GM23338 (cell line): ENCODE measurements around the gene PGAP3. TPM values are rescaled to one million over a fixed set of nuclear protein-coding genes. Genes with fewer than 3 reads are reported as not detected.

Experiments used
- ATAC-seq: fragments of 200-7000 bp; cut with Tn5 transposase; 3 replicates; pipeline ENCODE4 v1.9.1; 2020
- DNase-seq: peaks from one replicate; pipeline ENCODE4 v3.0.0-alpha.2; 2015; ENCODE audit warnings: low spot score
- H2AFZ ChIP-seq: fragments of 200-600 bp; sonication (generic); 2 replicates; pipeline ENCODE4 v1.8.0; 2016; ENCODE audit warnings: antibody characterized with exemption, mild to moderate bottlenecking, moderate library complexity
- H3F3A ChIP-seq: fragments of 200-600 bp; sonication (generic); replicated peaks from 2 replicates; pipeline ENCODE4 v1.8.0; 2017; ENCODE audit warnings: antibody characterized with exemption, mixed run types, low read depth
- H3K27ac ChIP-seq: fragments of 200-600 bp; sonication (generic); 2 replicates; pipeline ENCODE4 v1.6.1; 2016; ENCODE audit warnings: low read depth
- H3K27me3 ChIP-seq: fragments of 200-600 bp; sonication (generic); 2 replicates; pipeline ENCODE4 v1.8.0; 2016; ENCODE audit warnings: mild to moderate bottlenecking, mixed run types, moderate library complexity; ENCODE audit not compliant: insufficient read depth
- H3K36me3 ChIP-seq: fragments of 200-600 bp; sonication (generic); 2 replicates; pipeline ENCODE4 v1.8.0; 2016; ENCODE audit warnings: mild to moderate bottlenecking; ENCODE audit not compliant: insufficient read depth
- H3K4me1 ChIP-seq: fragments of 200-600 bp; sonication (generic); 2 replicates; pipeline ENCODE4 v1.8.0; 2016; ENCODE audit warnings: mild to moderate bottlenecking, moderate library complexity; ENCODE audit not compliant: insufficient read depth
- H3K4me2 ChIP-seq: fragments of 200-600 bp; sonication (generic); 2 replicates; pipeline ENCODE4 v1.7.1; 2017; ENCODE audit warnings: mixed run types
- H3K4me3 ChIP-seq: fragments of 200-600 bp; sonication (generic); 2 replicates; pipeline ENCODE4 v1.6.1; 2016; ENCODE audit warnings: mixed run types
- H3K79me2 ChIP-seq: fragments of 200-600 bp; sonication (generic); replicated peaks from 2 replicates; pipeline ENCODE4 v1.8.0; 2017; ENCODE audit warnings: mild to moderate bottlenecking; ENCODE audit not compliant: insufficient read depth
- H3K9me2 ChIP-seq: fragments of 200-600 bp; sonication (generic); 2 replicates; pipeline ENCODE4 v1.8.0; 2017; ENCODE audit not compliant: insufficient read depth
- H4K20me1 ChIP-seq: fragments of 200-600 bp; sonication (generic); replicated peaks from 2 replicates; pipeline ENCODE4 v1.8.0; 2017; ENCODE audit warnings: mild to moderate bottlenecking; ENCODE audit not compliant: insufficient read depth
- H3K27ac Mint-ChIP-seq: 2 replicates; pipeline ENCODE4 v1.8.0; 2020; ENCODE audit warnings: inconsistent platforms, mild to moderate bottlenecking, moderate library complexity, mixed read lengths
- H3K27me3 Mint-ChIP-seq: 3 replicates; pipeline ENCODE4 v1.8.0; 2022; ENCODE audit warnings: low read depth, mild to moderate bottlenecking, moderate library complexity, mixed read lengths, inconsistent platforms; ENCODE audit not compliant: insufficient read depth, poor library complexity
- H3K36me3 Mint-ChIP-seq: 3 replicates; pipeline ENCODE4 v1.8.0; 2021; ENCODE audit warnings: low read depth, mild to moderate bottlenecking, inconsistent platforms, moderate library complexity, mixed read lengths
- H3K4me1 Mint-ChIP-seq: 3 replicates; pipeline ENCODE4 v1.8.0; 2020; ENCODE audit warnings: mild to moderate bottlenecking, inconsistent platforms, mixed read lengths
- H3K4me3 Mint-ChIP-seq: 3 replicates; pipeline ENCODE4 v1.8.0; 2021; ENCODE audit warnings: moderate library complexity, mild to moderate bottlenecking, inconsistent platforms, mixed read lengths
- H3K9me3 Mint-ChIP-seq: 3 replicates; pipeline ENCODE4 v1.8.0; 2020; ENCODE audit warnings: moderate library complexity, mild to moderate bottlenecking, inconsistent platforms, mixed read lengths
- CREB1 ChIP-seq: fragments of 250-450 bp; sonication (Bioruptor Pico); IDR thresholded peaks from 2 replicates; pipeline ENCODE4 v1.5.0; 2020; ENCODE audit warnings: low read depth, mild to moderate bottlenecking, moderate library complexity
- EZH2 ChIP-seq: fragments of 200-600 bp; sonication (generic); IDR thresholded peaks from one replicate; pipeline ENCODE4 v1.8.0; 2017; ENCODE audit warnings: antibody characterized with exemption, mild to moderate bottlenecking, low read depth; ENCODE audit not compliant: unreplicated experiment
- EZH2phosphoT487 ChIP-seq: fragments of 200-600 bp; sonication (generic); IDR thresholded peaks from one replicate; pipeline ENCODE4 v1.8.1; 2018; ENCODE audit warnings: antibody characterized with exemption; ENCODE audit not compliant: unreplicated experiment
- JUNB ChIP-seq: IDR thresholded peaks from one replicate; pipeline ENCODE4 v1.6.1; 2016; ENCODE audit warnings: antibody characterized with exemption; ENCODE audit not compliant: unreplicated experiment
- NANOG ChIP-seq: IDR thresholded peaks from 2 replicates; pipeline ENCODE4 v1.6.1; 2016; ENCODE audit warnings: antibody characterized with exemption, borderline replicate concordance
- POLR2AphosphoS5 ChIP-seq: IDR thresholded peaks from 2 replicates; pipeline ENCODE4 v1.6.1; 2016; ENCODE audit warnings: antibody characterized with exemption, low read depth
- STAT1 ChIP-seq: IDR thresholded peaks from one replicate; pipeline ENCODE4 v1.6.1; 2016; ENCODE audit warnings: antibody characterized with exemption; ENCODE audit not compliant: unreplicated experiment
- ZNF114 ChIP-seq: fragments of 250-450 bp; sonication (Bioruptor Pico); IDR thresholded peaks from 2 replicates; pipeline ENCODE4 v1.5.0; 2020; ENCODE audit warnings: mild to moderate bottlenecking, moderate library complexity
- ZNF331 ChIP-seq: fragments of 250-450 bp; sonication (Bioruptor Pico); IDR thresholded peaks from 2 replicates; pipeline ENCODE4 v1.5.0; 2020; ENCODE audit warnings: low read depth, mild to moderate bottlenecking, moderate library complexity
- polyA plus RNA-seq: library from polyadenylated mRNA; unstranded; fragments of >200 nt; fragmentation: Nextera tagmentation; extraction: Ambion mirVana; gene quantifications from 2 replicates; pipeline ENCODE4 v1.2.1, GENCODE V29; 2016
- total RNA-seq: library from RNA; depleted of rRNA; stranded (reverse); fragments of >200 nt; shearing (Covaris generic); gene quantifications from 2 replicates; pipeline ENCODE4 v1.2.3, GENCODE V29; 2014
- TF ChIP-seq, protein P1 (sequence below), 2 experiments: fragments of 200-600 bp in 1 of 2; sonication (generic) in 1 of 2; conservative IDR thresholded peaks; 2 replicates each; pipeline versions ENCODE4 v1.5.1 to v1.6.1; 2016 to 2017; ENCODE audit warnings: antibody characterized with exemption in 2 of 2, low read depth in 2 of 2, mild to moderate bottlenecking in 2 of 2, moderate library complexity in 1 of 2
- TF ChIP-seq, protein P2 (sequence below): IDR thresholded peaks from 2 replicates; pipeline ENCODE4 v1.6.1; 2016; ENCODE audit warnings: antibody characterized with exemption
- TF ChIP-seq, protein P3 (sequence below): IDR thresholded peaks from one replicate; pipeline ENCODE4 v1.6.1; 2018; ENCODE audit warnings: antibody characterized with exemption; ENCODE audit not compliant: unreplicated experiment
- TF ChIP-seq, protein P4 (sequence below): fragments of 250-450 bp; sonication (Bioruptor Pico); IDR thresholded peaks from 2 replicates; pipeline ENCODE4 v1.5.0; 2020; ENCODE audit warnings: mild to moderate bottlenecking, moderate library complexity

Gene PGAP3
- total and polyA plus RNA-seq, 2 experiments from 2014 or later, result 7.0 to 10.7 TPM

DNA sequence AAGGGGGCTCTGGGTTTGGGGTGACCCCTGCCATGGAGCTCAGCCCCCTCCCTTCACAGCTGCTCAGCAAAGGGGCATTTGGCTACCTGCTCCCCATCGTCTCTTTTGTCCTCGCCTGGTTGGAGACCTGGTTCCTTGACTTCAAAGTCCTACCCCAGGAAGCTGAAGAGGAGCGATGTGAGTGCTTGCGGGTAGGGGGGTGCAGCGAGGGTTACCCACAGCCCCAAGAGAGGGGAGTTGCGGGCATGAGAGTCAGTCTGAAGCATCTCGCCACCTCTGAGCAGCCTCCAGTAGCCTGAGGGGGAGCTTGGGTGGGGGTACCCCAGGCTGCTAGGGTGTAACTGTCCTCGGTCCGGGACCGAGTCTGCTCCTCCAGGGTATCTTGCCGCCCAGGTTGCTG lies 29.5 kb downstream of the PGAP3 start:
- Histone ChIP-seq H3K79me2 (no peaks in the 10 kb centered on the region), H3K36me3 (no peaks in the 10 kb centered on the region), H4K20me1 (peaks cover 10% of the 10 kb centered on the region), H3F3A (peaks cover 4% of the 10 kb centered on the region; the same call in 1 of the 2 replicates), H3K27ac (no peak overlapping the region), H3K4me3 (no peak overlapping the region), H3K4me2 (no peak overlapping the region), H3K4me1 (peaks cover 12% of the 10 kb centered on the region), H3K27me3 (no peaks in the 10 kb centered on the region), H2AFZ (no peak overlapping the region), H3K9me2 (no peaks in the 10 kb centered on the region)
- no peak for TF ChIP-seq ZNF114 (CRISPR knock-in tag)
- no peak for TF ChIP-seq POLR2AphosphoS5
- TF ChIP-seq NANOG, result no peak
- TF ChIP-seq, protein P1, sequence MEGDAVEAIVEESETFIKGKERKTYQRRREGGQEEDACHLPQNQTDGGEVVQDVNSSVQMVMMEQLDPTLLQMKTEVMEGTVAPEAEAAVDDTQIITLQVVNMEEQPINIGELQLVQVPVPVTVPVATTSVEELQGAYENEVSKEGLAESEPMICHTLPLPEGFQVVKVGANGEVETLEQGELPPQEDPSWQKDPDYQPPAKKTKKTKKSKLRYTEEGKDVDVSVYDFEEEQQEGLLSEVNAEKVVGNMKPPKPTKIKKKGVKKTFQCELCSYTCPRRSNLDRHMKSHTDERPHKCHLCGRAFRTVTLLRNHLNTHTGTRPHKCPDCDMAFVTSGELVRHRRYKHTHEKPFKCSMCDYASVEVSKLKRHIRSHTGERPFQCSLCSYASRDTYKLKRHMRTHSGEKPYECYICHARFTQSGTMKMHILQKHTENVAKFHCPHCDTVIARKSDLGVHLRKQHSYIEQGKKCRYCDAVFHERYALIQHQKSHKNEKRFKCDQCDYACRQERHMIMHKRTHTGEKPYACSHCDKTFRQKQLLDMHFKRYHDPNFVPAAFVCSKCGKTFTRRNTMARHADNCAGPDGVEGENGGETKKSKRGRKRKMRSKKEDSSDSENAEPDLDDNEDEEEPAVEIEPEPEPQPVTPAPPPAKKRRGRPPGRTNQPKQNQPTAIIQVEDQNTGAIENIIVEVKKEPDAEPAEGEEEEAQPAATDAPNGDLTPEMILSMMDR (conservative IDR thresholded peaks at IDR 0.05; ENCODE audit: low read depth in 2 of 2), result no peak
- TF ChIP-seq, protein P2, sequence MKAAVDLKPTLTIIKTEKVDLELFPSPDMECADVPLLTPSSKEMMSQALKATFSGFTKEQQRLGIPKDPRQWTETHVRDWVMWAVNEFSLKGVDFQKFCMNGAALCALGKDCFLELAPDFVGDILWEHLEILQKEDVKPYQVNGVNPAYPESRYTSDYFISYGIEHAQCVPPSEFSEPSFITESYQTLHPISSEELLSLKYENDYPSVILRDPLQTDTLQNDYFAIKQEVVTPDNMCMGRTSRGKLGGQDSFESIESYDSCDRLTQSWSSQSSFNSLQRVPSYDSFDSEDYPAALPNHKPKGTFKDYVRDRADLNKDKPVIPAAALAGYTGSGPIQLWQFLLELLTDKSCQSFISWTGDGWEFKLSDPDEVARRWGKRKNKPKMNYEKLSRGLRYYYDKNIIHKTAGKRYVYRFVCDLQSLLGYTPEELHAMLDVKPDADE, result no peak
- TF ChIP-seq, protein P3, sequence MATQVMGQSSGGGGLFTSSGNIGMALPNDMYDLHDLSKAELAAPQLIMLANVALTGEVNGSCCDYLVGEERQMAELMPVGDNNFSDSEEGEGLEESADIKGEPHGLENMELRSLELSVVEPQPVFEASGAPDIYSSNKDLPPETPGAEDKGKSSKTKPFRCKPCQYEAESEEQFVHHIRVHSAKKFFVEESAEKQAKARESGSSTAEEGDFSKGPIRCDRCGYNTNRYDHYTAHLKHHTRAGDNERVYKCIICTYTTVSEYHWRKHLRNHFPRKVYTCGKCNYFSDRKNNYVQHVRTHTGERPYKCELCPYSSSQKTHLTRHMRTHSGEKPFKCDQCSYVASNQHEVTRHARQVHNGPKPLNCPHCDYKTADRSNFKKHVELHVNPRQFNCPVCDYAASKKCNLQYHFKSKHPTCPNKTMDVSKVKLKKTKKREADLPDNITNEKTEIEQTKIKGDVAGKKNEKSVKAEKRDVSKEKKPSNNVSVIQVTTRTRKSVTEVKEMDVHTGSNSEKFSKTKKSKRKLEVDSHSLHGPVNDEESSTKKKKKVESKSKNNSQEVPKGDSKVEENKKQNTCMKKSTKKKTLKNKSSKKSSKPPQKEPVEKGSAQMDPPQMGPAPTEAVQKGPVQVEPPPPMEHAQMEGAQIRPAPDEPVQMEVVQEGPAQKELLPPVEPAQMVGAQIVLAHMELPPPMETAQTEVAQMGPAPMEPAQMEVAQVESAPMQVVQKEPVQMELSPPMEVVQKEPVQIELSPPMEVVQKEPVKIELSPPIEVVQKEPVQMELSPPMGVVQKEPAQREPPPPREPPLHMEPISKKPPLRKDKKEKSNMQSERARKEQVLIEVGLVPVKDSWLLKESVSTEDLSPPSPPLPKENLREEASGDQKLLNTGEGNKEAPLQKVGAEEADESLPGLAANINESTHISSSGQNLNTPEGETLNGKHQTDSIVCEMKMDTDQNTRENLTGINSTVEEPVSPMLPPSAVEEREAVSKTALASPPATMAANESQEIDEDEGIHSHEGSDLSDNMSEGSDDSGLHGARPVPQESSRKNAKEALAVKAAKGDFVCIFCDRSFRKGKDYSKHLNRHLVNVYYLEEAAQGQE, result no peak
- TF ChIP-seq EZH2phosphoT487, result no peak
- no peak for TF ChIP-seq ZNF331 (CRISPR knock-in tag)
- no peak for TF ChIP-seq JUNB
- no peak for TF ChIP-seq EZH2
- TF ChIP-seq CREB1 (CRISPR knock-in tag), result no peak
- TF ChIP-seq, protein P4, sequence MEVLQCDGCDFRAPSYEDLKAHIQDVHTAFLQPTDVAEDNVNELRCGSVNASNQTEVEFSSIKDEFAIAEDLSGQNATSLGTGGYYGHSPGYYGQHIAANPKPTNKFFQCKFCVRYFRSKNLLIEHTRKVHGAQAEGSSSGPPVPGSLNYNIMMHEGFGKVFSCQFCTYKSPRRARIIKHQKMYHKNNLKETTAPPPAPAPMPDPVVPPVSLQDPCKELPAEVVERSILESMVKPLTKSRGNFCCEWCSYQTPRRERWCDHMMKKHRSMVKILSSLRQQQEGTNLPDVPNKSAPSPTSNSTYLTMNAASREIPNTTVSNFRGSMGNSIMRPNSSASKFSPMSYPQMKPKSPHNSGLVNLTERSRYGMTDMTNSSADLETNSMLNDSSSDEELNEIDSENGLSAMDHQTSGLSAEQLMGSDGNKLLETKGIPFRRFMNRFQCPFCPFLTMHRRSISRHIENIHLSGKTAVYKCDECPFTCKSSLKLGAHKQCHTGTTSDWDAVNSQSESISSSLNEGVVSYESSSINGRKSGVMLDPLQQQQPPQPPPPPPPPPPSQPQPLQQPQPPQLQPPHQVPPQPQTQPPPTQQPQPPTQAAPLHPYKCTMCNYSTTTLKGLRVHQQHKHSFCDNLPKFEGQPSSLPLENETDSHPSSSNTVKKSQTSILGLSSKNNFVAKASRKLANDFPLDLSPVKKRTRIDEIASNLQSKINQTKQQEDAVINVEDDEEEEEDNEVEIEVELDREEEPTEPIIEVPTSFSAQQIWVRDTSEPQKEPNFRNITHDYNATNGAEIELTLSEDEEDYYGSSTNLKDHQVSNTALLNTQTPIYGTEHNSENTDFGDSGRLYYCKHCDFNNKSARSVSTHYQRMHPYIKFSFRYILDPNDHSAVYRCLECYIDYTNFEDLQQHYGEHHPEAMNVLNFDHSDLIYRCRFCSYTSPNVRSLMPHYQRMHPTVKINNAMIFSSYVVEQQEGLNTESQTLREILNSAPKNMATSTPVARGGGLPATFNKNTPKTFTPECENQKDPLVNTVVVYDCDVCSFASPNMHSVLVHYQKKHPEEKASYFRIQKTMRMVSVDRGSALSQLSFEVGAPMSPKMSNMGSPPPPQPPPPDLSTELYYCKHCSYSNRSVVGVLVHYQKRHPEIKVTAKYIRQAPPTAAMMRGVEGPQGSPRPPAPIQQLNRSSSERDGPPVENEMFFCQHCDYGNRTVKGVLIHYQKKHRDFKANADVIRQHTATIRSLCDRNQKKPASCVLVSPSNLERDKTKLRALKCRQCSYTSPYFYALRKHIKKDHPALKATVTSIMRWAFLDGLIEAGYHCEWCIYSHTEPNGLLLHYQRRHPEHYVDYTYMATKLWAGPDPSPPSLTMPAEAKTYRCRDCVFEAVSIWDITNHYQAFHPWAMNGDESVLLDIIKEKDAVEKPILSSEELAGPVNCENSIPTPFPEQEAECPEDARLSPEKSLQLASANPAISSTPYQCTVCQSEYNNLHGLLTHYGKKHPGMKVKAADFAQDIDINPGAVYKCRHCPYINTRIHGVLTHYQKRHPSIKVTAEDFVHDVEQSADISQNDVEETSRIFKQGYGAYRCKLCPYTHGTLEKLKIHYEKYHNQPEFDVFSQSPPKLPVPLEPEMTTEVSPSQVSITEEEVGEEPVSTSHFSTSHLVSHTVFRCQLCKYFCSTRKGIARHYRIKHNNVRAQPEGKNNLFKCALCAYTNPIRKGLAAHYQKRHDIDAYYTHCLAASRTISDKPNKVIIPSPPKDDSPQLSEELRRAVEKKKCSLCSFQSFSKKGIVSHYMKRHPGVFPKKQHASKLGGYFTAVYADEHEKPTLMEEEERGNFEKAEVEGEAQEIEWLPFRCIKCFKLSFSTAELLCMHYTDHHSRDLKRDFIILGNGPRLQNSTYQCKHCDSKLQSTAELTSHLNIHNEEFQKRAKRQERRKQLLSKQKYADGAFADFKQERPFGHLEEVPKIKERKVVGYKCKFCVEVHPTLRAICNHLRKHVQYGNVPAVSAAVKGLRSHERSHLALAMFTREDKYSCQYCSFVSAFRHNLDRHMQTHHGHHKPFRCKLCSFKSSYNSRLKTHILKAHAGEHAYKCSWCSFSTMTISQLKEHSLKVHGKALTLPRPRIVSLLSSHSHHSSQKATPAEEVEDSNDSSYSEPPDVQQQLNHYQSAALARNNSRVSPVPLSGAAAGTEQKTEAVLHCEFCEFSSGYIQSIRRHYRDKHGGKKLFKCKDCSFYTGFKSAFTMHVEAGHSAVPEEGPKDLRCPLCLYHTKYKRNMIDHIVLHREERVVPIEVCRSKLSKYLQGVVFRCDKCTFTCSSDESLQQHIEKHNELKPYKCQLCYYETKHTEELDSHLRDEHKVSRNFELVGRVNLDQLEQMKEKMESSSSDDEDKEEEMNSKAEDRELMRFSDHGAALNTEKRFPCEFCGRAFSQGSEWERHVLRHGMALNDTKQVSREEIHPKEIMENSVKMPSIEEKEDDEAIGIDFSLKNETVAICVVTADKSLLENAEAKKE (CRISPR knock-in tag), result no peak
- no peak for TF ChIP-seq STAT1
- no peak overlapping the region for H3K27ac Mint-ChIP-seq
- peaks cover 8% of the 10 kb centered on the region for H3K27me3 Mint-ChIP-seq
- DNase-seq, result no peak
- H3K36me3 Mint-ChIP-seq, result peaks cover 24% of the 10 kb centered on the region
- no peaks in the 10 kb centered on the region; the same call in 2 of the 3 replicates for H3K9me3 Mint-ChIP-seq
- ATAC-seq, result no peak
- H3K4me3 Mint-ChIP-seq, result no peak overlapping the region
- H3K4me1 Mint-ChIP-seq, result peaks cover 44% of the 10 kb centered on the region
